Caki2 (cell line): Measurements from ENCODE around the gene CAPG. TPM values are rescaled to one million over a fixed set of nuclear protein-coding genes. Genes with fewer than 3 reads are reported as not detected.

ENCODE experiments used
- DNase-seq: peaks from one replicate; pipeline ENCODE4 v3.0.0-alpha.2; 2015; ENCODE audit warnings: low read depth
- in situ Hi-C: cut with HindIII; loops from 2 replicates; pipeline ENCODE4 v1.10.0; 2016; ENCODE audit warnings: low sequenced_read_pairs, low pct_unique_long_range_greater_than_20kb, mixed read lengths
- total RNA-seq: library from RNA; depleted of rRNA; stranded (reverse); fragments of >200 nt; shearing (Covaris generic); gene quantifications from 2 replicates; pipeline ENCODE4 v1.2.3, GENCODE V29; 2014; ENCODE audit warnings: low replicate concordance; rRNA removed

The CAPG gene, protein sequence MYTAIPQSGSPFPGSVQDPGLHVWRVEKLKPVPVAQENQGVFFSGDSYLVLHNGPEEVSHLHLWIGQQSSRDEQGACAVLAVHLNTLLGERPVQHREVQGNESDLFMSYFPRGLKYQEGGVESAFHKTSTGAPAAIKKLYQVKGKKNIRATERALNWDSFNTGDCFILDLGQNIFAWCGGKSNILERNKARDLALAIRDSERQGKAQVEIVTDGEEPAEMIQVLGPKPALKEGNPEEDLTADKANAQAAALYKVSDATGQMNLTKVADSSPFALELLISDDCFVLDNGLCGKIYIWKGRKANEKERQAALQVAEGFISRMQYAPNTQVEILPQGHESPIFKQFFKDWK
- total RNA-seq: 429 and 545 TPM in 2 replicates

DNA sequence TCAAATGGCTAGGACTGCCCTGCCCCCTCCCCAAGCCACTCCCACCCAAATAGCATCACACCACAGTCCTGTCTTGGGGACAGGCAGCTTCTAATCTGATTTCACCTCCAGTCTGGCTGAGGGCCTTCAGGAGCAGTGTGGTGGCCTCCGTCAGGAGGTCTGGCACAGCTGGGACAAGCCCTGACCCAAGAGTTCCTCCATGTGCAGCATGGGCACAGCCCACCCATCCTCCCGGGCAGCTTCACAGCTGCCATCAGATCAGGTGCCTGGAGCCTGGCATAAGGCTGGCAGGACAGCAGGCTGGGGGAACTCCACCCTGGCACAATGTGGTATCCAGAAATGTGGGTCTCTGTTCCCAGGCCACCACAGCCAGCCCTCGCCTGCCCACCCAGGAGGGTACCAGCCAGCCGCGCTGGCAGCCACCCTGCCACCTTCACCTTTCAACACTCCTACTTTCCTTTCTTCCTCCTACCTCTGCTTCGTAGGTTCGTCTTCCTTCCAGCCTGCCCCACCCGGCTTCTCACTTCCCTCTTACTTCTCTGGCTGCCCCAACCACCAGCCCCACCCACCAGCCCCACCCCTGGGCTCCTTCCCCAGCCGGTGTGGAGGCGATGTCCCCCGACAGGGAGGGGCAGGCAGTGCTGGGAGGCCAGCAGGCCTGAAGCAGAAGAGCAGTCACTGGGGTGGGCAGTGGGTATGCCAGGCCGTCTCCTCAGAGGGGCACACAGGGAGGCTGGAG, at the start of gene CAPG:
TSS of gene CAPG (minus strand) at position 522 of the 739 bp plus-strand sequence. CDS start 8,221 bp downstream, outside the sequence.
- in situ Hi-C loops: no loop called here
- peak; percentile 69 for DNase-seq

DNA sequence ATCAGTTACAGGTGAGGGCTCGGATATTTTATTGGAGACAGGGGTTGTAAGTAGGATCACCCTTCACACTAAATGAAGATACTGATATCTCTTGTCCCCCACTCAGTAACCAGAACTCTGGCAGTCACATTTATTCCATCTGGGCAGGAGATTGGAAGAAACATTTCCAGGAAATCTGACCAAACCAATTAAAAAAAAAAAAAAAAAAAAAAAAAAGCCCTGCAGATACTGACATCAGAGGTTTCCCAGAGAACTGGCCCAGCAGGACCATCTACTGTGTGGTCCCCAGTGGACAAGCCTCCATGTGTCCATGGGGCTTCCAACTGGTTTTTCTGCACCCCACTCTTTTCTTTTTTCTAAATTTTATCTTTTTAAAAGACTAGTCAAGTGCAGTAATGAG, 49.6 kb upstream of the CAPG start:
- no peak for DNase-seq
- in situ Hi-C loops: no loop called here

DNA sequence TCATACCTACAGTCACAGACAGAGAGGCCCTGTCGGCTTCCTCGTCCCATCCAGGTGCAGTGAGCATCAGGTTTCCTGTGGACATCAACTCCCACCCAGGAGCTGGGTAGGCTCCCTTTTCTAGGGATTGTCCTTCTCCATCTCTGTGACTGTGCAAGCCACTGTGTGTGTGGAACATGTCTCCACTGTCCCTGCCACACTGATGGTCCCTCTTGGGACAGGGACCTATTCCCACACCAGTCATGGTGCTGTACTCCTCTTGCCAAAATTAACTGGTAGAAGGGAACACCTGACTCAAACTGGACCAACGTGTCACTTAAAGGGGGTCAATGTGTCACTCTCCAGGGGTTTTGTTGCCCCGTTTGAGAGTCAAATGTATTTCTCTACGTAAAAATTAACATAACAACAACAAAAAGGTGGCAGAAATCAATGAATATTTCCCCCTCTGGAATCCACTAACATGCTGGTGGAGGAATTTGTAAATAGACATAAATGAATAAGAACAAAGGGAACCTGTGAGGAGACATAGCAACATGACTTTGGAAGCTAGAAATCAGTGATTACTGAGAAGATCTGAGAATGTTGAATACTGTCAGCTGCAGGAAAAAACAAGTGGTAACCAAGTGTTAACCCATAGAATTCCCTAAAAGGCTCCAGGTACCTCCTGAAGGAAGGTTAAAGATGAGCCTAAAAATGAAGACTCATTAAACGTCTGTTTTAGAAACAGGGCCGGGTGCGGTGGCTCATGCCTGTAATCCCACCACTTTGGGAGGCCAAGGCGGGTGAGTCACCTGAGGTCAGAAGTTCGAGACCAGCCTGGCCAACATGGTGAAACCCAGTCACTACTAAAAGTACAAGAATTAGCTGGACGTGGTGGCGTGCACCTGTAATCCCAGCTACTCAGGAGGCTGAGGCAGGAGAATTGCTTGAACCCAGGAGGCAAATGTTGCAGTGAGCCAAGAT, 48.7 kb upstream of the CAPG start:
- in situ Hi-C loops: no loop called here
- DNase-seq: no peak

DNA sequence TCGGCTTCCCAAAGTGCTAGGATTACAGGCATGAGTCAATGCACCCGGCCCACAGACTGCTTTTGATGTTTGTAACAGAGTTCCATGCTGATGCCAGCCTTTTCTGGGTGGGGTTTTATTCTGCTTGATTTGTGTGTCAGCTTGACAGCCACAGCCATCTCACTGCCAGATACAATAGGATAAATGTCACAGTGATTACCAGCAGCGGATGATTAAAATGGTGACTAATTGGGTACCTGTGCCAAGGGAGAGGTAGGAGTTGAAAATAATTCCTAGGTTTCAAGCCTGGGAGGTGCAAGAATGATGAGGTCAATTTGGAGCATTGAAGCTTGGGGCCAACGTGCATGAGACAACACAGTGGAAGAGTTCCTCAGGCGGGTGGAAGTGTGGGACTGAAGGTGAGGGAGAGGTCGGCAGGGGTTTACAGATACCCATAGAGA, 47.7 kb upstream of the CAPG start:
- in situ Hi-C loops: no loop called here
- DNase-seq: peak; percentile 89

DNA sequence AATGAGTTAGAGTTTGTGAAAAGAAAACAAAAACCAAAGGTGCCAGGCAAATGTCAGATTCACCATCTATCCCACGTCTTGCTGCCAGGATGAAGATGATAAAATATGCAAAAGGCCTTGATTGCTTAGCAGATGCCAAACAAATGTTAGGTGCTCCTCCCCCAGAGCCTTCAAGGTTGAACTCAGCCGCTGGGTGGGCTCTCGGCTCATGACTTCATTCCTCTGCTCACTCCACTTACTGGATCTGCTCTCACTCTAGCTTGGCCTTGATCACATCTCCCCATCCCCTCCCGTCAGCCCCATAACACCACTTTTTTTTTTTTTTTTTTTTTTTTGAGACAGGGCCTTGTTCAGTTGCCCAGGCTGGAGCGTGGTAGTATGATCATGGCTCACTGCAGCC, 46.9 kb upstream of the CAPG start:
- in situ Hi-C loops: no loop called here
- no peak for DNase-seq

DNA sequence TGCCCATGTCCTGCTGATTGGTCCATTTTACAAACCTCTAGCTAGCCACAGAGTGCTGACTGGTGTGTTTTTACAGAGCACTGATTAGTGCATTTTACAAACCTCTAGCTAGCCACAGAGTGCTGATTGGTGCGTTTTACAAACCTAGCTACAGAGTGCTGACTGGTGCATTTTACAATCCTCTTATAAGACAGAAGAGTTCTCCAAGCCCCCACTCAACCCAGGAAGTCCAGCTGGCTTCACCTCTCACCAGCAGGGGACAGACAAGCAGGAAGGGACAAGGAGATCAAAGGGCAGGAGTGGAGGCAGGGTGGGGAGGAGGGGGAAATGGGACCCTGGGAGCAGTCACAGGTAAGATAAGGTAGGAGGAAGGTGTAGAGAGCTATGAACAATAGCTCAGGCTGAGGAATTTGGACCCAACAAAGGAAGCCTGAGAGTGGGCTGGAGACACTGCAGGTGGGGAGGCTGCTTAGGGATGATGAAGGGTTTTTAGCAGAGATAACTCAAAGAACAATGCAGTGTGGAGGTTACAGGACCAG, 45.5 kb upstream of the CAPG start:
- in situ Hi-C loops: no loop called here

DNA sequence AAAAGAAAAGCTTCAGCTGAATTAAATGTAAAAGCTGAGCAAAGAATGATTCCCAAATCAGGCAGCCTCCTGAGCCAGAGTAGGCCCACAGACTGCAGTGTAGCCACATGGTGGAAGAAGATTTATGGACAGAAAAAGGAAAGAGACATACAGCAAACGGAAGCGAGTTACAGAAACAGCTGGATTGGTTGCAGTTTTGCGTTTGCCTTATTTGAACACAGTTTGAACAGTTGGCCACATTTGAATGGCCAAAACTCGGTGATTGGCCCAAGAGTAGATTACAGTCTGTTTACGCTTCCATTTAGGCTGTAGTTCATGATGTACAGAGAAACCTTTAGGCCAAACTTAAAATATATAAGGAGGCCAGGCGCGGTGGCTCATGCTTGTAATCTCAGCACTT, 43.4 kb upstream of the CAPG start:
- no peak for DNase-seq
- in situ Hi-C loops: no loop called here

More for the DNA sequence above, 45.5 kb upstream of the CAPG start:
- no peak for DNase-seq

DNA sequence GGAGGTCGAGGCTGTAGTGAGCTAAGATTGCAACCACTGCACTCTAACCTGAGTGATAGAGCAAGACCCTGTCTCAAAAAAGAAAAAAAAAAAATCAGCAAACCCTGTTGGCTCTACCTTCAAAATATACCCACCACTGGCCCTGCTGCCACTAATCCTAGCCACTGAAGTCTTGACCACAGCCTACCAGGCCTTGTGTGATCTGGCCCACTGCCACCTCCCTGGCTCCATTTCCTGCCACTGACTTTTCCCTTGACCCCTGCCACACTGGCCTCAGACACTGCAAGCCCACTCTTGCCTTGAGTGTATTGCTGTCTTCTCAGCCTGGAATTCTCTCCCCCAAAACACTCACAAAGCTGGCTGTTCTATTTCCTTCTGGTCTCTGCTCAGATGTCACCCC, 42.1 kb upstream of the CAPG start:
- in situ Hi-C loops: no loop called here
- DNase-seq: no peak

DNA sequence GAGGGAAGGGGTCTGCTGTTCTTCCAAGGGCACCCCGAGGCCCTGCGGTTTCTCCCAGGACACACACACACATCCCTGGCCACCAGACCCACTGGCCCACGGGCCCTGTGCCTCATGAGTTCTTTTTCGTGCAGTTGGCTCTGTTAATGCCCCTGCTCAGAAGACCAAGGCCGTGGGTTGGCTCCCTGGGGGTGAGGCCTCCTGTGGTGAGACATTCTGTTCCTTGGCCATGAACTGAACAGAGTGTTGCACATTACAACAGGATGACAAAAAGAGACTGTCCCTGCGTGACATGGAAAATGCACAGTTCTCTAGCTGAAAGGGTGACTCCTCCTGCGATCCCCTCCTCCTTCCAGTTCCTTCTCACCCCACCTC, 39.0 kb upstream of the CAPG start:
- no peak for DNase-seq
- in situ Hi-C loops: no loop called here

DNA sequence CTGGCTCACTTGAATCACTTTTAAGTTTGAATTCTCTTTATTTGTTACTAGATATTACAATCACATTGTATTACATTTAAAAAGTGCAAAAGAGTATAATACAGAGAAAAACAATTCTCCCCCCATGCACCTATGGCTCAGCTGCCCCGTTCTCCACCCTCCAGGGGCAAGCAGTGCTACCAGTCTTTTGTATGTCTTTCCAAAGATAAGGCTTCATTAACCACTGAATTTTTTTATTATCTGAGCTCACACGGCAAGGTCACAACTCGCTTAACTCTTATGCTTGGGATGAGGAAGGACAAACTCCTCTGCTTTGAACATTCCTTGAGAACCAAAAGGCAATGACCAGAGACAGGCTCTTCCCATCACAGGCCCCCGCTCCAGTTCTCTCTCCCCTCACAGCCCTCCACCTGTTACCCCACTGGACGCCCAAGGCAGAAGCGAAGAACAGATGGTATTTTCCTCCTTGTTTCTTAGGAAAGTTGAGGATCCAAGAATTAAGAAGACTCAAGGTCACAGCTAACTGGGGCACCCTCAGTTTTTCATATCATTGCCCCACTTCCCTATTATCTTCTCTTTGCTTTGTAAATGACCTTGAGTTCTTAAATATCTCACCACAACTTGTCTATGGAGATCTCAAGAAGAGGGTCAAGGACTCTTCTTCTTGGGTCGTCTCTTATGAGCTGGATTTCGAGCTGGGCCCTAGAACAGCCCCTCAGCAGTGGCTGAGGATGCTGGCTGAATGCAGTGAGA, 38.5 kb upstream of the CAPG start:
- in situ Hi-C loops: no loop called here
- no peak for DNase-seq

DNA sequence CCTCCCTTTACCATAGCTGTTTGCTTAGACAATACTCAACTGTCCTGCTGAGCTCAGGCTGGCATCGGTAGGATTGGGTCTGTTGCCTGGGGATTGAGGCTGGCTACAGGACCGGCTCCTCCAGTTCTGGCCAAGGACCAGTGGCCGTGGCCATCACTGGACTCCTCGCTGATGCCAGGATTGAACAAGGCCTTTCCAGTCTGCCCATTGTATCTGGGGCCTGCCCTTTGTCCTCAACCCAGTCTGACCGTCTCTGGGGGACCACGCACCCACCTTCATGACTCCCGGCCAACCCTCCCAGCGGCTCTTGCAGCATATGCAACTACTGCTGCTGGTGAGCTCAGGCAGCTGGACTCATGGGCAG, 37.0 kb upstream of the CAPG start:
- in situ Hi-C loops: no loop called here
- DNase-seq: no peak

DNA sequence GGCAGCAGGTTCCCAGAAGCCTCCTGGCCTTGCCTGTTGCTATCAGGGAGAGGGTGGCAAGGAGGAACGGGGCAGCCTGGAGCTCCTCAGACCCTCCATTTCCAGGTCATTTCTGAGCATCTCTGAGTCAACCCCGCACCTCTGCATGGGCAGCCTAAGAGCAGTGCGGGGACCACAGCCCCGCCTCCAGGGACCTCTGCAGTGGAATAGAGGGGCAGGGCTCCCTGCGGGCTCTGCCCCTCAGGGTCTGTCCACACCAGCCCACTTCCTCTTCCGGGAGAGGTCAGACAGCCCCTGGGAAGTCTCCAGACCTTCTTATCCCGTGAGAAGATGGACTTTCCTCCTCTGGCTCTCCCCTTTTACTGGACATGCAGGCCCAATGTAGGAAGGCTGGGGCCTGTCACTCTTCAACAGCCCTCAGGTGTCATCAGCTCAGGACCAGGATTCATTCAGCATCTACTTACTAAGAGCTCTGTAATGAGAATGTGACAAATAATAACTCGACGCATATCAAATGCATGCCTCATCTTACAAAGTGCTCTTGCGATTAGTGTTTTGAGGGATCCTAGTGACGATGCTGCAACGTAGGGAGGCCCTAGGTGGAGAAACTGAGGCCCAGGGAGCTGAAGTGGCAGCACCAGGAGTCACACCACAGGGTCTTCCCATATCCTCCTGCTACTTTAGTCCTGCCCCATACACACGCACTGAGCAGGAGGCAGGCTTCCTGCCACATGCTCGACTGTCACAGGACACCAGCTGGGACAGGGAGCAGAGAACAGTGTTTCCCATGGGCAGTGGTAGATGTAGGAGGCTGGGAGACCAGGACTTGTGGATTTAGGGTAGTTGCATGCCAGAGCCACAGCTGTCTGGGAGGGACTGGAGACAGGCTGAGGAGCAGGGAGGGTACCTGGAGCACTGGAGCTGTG, 36.4 kb upstream of the CAPG start:
- in situ Hi-C loops: no loop called here
- DNase-seq: no peak

DNA sequence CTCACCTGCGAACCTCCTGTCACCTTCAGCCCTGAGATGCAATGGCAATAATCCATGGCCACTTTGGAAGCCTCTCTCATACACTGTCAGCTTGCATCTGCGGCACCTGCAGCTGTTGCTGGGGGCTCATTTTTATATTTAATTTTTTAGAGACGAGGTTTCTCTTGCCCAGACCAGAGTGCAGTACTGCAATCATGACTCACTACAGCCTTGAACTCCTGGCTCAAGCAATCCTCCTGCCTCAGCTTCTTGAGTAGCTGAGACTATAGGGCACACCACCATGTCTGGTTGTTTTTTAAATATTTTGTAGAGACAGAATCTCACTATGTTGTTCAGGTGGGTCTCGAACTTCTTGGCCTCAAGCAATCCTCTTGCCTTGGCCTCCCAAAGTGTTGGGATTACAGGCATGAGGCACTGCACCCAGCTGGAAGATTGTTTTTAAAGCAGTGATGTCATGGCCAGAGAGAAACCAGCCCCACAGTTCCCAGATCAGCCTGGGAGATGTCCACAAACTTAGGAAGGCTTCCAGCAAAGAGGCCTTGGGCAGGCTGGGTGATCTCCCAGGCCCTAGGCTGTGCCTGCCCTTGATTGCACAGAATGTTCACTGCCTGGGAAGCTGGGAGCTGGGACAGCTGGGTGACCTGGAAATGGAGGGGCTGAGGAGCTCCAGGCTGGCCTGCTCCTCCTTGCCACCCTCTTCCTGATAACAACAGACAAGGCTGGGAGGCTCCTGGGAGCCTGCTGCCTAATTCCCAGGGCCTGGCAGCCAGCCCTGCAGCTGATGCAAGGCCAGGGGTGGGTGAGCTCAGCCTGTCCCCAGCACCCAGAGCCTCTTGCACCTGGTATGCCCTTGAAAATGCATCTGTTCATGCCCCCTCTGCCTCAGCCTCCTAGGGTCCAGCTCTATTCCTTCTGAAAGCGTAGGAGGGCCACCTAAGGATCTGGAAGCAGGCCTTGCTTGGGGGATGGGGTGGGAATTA, 35.4 kb upstream of the CAPG start:
- DNase-seq: no peak
- in situ Hi-C loops: no loop called here

DNA sequence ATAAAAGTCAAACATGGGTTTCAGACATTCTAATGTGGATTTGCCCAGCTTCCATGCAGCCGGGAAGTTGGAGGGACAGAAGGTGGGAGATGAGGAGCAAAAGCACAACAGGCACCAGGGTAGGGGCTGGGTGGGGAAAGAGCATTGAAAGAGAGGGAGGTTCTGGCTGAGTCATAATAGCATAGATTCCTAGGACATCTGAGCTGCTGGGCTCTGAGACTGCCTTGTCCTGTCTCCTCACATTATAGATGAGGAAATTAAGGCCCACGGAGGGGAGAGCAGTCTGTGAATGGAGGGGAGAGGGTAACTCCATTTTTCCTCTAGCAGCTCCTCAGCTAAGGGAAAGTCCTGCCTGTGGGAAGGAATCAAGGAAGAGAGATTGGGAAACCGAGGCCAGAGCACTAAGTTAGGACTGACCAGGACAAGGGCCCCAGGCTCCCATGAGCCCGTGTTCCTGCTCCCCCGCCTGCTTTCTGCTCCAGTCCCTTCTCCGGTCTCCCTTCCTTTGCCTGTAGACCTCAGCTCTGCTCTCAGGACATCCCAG, 34.5 kb upstream of the CAPG start:
- in situ Hi-C loops: no loop called here
- DNase-seq: no peak

DNA sequence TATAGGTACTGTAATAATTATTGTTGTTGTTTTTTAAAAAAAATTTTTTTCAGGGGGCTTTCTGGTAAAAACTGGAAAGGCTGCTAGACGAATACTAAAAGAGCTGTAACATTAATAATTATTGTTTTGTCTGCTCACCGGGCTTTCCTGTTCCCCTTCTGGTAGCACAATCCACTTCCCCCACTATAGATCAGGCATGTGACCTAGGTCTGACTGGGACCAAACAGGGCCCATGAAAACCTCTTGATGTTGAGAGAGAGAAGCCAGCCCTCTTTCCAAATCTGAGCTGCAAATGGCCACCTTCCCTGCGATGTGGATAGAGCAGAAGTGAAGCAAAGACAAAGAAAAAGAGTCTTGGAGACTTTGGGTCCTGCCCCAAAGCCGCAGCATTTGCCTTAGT, 31.7 kb upstream of the CAPG start:
- in situ Hi-C loops: no loop called here
- no peak for DNase-seq

DNA sequence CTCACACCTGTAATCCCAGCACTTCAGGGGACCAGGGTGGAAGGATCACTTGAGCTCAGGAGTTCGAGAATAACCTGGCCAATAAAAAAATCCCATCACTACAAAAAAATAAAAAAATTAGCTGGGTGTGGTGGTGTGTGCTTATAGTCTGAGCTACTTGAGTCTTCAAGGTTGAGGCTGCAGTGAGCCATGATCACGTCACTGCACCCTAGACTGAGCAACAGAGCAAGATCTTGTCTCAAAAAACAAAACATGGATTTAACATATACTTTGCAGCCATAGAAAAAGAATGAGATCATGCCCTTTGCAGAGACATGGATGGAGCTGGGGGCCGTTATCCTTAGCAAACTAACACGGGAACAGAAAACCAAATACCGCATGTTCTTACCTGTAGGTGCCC, 30.6 kb upstream of the CAPG start:
- DNase-seq: no peak
- in situ Hi-C loops: no loop called here
